Peyer's patch (tissue), 4 donors: ENCODE results near the gene UBE2J1. TPM values are rescaled to one million over a fixed set of nuclear protein-coding genes. Genes with fewer than 3 reads are reported as not detected.

Experiments used
- DNase-seq, 3 donors: peaks; one replicate each; pipeline ENCODE4 v3.0.0-alpha.2; 2017 to 2019
- H3K27ac ChIP-seq, 4 donors: fragments of 200-600 bp; sonication (generic); one replicate each; pipeline ENCODE4 v1.5.1; 2016 to 2019
- H3K27me3 ChIP-seq, 2 donors: fragments of 200-600 bp; sonication (generic); one replicate each; pipeline ENCODE4 v1.5.1; 2019
- H3K36me3 ChIP-seq, 3 donors: fragments of 200-600 bp; sonication (generic); one replicate each; pipeline ENCODE4 v1.5.1; 2016 to 2019
- H3K4me1 ChIP-seq, 4 donors: fragments of 200-600 bp; sonication (generic); one replicate each; pipeline ENCODE4 v1.5.1; 2016 to 2019
- H3K4me3 ChIP-seq, 4 donors: fragments of 200-600 bp; sonication (generic); 1 replicate in 3 of 4; 2 replicates in 1 of 4; pipeline ENCODE4 v1.5.1; 2016 to 2019; ENCODE audit warnings: mild to moderate bottlenecking in 1 of 4
- H3K9me3 ChIP-seq, 4 donors: fragments of 200-600 bp; sonication (generic); one replicate each; pipeline ENCODE4 v1.5.1; 2016 to 2019; ENCODE audit warnings: mild to moderate bottlenecking in 1 of 4
- POLR2A ChIP-seq, 2 donors: fragments of 450-650 bp; IDR thresholded peaks; one replicate each; pipeline ENCODE4 v1.5.1; 2017; ENCODE audit warnings: antibody characterized with exemption in 2 of 2, mild to moderate bottlenecking in 2 of 2, moderate library complexity in 2 of 2
- total RNA-seq, 4 donors: library from RNA; depleted of rRNA; stranded (reverse); fragments of >200 nt; gene quantifications; one replicate each; pipeline ENCODE4 v1.1.0, GENCODE V29; 2016
- TF ChIP-seq, protein P1 (sequence below), 6 experiments: fragments of 450-650 bp in 4 of 6; fragments of 200-600 bp in 2 of 6; sonication (generic) in 1 of 6; IDR thresholded peaks; one replicate each; pipeline ENCODE4 v1.5.1; 2017 to 2019; ENCODE audit warnings: antibody characterized with exemption in 6 of 6, mild to moderate bottlenecking in 3 of 6, moderate library complexity in 1 of 6

The UBE2J1 gene
- total RNA-seq, 4 donors from 2014 or later, result 35.0 to 57.8 (median 44.7) TPM

DNA sequence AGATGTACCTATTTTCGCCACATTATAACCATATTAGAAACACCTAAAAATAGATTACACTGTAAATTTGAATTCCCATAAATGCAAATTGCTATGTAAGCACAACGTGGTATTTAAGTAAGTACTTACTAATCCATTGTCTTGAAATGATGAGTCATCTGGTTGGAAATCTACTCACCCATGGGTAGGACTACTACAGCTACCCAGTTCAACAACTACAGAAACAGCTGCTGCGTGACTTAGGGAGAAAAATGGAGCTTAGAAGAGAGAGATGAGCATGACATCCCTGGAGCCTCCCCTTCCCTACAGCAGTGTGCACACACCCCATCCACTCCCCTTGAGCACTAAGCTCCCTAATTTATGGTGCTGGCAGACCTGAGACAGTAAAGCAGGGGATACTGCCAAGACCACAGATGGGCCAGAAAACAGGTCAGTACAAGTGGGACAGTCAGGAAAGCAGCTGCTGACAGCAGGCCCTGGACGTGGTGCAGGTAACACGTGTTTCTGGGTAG is 32.7 kb upstream of the UBE2J1 start:
- Histone ChIP-seq H3K9me3 (no peaks in the 10 kb centered on the region), H3K4me1 (no peaks in the 10 kb centered on the region), H3K27ac (no peak overlapping the region), H3K4me3 (no peak overlapping the region), H3K27me3 (no peaks in the 10 kb centered on the region), H3K36me3 (no peaks in the 10 kb centered on the region)
- TF ChIP-seq POLR2A (IDR thresholded peaks at IDR 0.05), result no peak
- TF ChIP-seq, protein P1, sequence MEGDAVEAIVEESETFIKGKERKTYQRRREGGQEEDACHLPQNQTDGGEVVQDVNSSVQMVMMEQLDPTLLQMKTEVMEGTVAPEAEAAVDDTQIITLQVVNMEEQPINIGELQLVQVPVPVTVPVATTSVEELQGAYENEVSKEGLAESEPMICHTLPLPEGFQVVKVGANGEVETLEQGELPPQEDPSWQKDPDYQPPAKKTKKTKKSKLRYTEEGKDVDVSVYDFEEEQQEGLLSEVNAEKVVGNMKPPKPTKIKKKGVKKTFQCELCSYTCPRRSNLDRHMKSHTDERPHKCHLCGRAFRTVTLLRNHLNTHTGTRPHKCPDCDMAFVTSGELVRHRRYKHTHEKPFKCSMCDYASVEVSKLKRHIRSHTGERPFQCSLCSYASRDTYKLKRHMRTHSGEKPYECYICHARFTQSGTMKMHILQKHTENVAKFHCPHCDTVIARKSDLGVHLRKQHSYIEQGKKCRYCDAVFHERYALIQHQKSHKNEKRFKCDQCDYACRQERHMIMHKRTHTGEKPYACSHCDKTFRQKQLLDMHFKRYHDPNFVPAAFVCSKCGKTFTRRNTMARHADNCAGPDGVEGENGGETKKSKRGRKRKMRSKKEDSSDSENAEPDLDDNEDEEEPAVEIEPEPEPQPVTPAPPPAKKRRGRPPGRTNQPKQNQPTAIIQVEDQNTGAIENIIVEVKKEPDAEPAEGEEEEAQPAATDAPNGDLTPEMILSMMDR (IDR thresholded peaks at IDR 0.05), result no peak
- DNase-seq, result no peak

DNA sequence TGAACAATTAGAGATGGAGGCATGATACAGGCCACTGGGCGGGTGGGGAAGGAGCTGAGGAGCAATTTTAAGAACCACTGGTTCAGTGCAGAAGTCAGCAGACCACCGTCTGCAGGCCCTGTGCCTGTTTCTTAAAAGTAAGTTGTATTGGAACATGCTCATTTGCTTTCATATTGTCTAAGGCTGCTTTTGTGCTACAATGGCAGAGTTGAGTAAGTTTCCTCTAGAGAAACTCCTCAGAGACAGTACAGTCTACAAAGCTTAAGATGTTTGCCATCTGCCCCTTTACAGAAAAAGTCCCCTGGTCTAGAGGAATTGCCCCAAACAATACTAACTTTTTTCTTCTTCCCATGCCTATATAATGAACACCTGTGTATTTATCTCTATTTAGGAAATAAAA is 28.5 kb upstream of the UBE2J1 start:
- DNase-seq, result no peak
- Histone ChIP-seq H3K4me1 (no peaks in the 10 kb centered on the region), H3K4me3 (no peak overlapping the region), H3K27ac (no peak overlapping the region), H3K9me3 (no peaks in the 10 kb centered on the region), H3K36me3 (no peaks in the 10 kb centered on the region), H3K27me3 (no peaks in the 10 kb centered on the region)
- TF ChIP-seq POLR2A (IDR thresholded peaks at IDR 0.05), result no peak
- TF ChIP-seq, protein P1 (IDR thresholded peaks at IDR 0.05), result no peak

DNA sequence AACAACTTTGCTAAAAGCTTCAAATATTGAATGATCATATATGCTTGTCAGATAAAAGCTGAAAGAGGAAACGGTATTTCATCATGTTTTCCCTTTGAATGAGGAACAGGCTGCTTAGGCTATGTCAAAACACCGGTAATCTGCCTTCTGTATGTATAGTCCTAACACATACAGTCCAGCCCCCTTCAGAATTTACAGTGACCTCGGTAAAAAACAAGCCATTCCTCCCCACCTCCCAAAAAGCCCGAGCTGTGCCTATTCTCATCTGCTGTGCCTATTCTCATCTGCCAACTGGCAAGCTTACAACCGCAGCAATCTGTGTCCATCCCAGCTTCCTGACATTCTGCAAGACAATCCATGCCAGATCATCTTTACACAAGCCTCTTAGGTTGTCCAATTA is 26.8 kb upstream of the UBE2J1 start:
- TF ChIP-seq, protein P1 (IDR thresholded peaks at IDR 0.05), result no peak
- TF ChIP-seq POLR2A (IDR thresholded peaks at IDR 0.05), result no peak
- no peaks in the 10 kb centered on the region for H3K4me1 ChIP-seq
- no peaks in the 10 kb centered on the region for H3K36me3 ChIP-seq
- DNase-seq, result no peak
- H3K9me3 ChIP-seq, result no peaks in the 10 kb centered on the region
- H3K27me3 ChIP-seq, result no peaks in the 10 kb centered on the region
- H3K4me3 ChIP-seq, result no peak overlapping the region
- no peak overlapping the region for H3K27ac ChIP-seq

DNA sequence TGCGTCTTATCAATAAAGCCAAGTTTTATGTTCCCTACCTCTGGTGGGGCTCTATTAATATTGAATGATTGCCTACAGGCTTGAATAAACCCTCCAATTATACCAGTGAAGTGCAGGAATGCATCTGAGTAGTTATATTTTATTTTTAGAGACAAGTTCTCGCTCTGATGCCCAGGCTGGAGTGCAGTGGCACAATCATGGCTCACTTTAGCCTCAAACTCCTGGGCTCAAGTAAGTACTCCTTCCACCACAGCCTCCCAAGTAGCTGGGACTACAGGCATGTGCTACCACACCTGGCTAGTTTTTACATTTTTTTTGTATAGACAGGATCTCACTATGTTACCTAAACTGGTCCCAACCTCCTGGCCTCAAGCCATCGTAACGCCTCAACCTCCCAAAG is 26.1 kb upstream of the UBE2J1 start:
- no peak overlapping the region for H3K4me3 ChIP-seq
- H3K36me3 ChIP-seq, result no peaks in the 10 kb centered on the region
- no peaks in the 10 kb centered on the region for H3K4me1 ChIP-seq

DNA sequence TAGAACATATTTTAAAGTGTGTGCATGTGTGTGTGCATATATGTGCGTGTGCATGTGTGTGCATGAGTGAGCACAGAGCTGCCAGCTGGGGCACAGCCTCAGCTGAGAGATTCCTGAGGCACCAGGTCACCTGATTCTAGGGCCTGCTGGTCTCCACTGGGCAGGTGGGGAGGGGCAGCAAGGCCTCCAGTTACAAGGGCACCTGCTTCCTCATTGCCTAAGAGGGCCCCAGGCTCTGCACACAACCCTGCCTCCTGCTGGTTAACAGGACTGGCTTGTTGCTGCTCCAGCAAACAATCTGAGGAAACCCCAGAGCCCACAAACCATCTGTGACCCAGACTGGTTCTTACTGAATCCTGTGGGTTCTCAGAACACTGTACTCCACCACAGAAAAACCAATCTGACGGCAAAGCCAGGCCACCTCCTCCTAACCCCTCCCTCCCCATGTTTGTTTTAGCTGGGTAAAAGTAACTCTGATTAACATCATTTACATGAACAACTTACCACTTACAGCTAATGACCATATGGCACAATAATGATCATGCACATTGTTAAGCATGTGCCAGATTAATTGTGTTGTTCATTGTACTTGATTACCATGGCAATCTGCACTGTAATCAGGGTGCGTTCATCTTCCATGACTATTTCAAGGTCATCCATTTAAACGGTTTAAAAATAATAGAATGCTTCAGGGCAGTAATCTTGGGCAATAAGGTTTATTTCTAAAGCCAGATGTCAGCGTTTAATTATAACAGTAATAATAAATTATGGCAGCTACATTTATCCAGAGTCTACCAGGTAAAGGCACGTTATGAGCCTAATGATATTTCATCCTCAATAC is 23.1 kb upstream of the UBE2J1 start:
- Histone ChIP-seq H3K27ac (peak overlapping the region in 1 of 4 donors; percentile 4), H3K27me3 (no peaks in the 10 kb centered on the region), H3K9me3 (no peaks in the 10 kb centered on the region), H3K4me3 (no peak overlapping the region), H3K36me3 (no peaks in the 10 kb centered on the region), H3K4me1 (peaks cover 0 to 7% (median 0%) of the 10 kb centered on the region in 4 donors)
- no peak for TF ChIP-seq POLR2A (IDR thresholded peaks at IDR 0.05)
- TF ChIP-seq, protein P1 (IDR thresholded peaks at IDR 0.05), result peak in 5 of 6 experiments; percentile 30 to 48 (median 40)
- peak; percentile 61 to 91 (median 78) for DNase-seq

More for the DNA sequence above, 26.1 kb upstream of the UBE2J1 start:
- no peaks in the 10 kb centered on the region for H3K9me3 ChIP-seq
- DNase-seq, result no peak
- H3K27ac ChIP-seq, result no peak overlapping the region
- H3K27me3 ChIP-seq, result no peaks in the 10 kb centered on the region
- TF ChIP-seq, protein P1 (IDR thresholded peaks at IDR 0.05), result no peak
- no peak for TF ChIP-seq POLR2A (IDR thresholded peaks at IDR 0.05)
